TTC549 (cell line): ENCODE data around the gene FASN.

Source experiments
- FAIRE-seq: peaks from 2 replicates; lab custom pipeline; 2012; peaks lifted over from hg19 to GRCh38; lab: Jason Lieb, UNC

The FASN gene

DNA sequence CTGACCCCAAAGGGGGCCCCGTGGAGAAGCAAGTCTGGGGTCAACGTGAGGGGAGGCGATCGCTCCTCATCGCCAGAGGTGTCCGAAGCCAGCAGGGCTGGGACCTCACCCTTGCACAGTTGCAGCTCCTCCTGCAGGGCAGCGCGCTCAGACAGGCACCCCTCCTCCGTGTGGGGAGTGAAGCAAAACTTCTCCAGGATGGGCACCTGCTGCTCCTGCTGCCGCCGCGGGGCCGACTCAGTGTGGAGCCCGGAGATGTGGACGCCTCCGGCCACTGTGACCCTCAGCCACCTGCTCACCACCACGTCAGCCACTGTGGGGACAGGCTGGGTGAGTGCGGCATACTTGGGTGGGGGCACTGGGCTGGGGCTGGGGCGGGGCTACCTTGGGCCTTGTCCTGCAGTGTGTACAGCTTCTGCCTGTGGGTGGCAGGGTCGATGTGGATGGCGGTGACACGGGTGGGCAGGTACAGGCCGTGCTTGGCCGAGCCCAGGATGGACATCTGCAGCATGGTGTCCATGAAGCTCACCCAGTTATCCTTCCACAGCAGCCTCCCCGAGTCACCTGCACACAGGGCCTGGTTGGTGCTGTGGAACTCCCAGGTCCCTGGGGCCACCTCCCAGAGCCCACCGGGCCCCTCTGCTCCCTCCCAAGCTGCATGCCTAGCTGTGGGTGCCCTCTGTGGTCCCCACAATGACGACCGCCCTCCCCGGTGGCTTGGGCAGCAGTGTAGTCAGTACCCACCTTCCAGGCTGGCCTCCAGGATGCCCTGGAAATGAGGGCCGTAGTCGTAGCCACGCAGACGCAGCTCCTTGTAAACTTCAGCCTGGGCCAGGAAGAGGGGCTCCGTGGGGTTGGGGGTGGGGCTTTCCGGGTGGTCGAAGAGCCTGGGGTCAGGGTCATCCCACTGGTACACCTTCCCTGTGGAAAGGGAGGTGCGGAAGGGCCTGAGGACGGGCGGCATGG is 10.8 kb downstream of the FASN start:
- FAIRE-seq: no peak

DNA sequence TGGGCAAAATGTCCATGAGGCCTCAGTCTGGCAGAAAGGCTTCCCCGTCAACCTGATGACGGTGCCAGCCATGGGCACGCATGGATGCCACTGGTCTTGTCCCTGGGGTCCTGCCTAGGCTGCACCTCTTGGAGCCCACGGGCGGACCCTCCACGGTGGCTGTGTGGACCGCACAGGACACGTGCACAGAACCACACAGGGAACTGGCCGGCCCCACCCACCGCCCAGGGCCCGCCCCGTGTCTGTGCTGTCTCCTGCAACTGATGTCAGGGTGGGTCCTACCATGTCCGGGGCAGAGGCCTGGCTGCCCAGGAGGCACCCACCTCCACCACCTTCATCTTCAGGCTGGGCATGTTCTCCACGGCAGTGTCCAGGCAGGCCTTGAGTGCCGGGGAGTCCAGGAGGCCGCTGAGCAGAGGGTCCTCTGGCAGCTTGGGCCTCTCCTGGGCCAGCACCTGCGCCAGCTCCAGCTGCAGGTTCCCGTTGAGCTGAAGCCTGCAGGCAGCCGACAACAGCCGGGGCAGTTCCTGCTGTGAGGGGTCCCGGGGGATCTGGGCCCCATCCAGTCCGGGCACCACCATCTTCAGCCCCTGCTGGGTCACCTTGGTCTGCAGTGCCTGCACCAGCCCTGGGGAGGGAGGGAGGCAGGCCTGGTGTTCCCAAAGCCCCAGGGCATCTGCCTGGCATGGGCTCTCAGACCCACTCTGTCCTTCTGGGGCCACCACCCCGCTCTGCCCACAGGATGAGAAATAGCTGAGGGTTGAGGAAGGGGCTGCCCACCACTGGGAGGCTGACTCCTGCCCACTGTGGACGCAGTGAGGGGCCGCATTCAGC is 11.9 kb downstream of the FASN start:
- no peak for FAIRE-seq

DNA sequence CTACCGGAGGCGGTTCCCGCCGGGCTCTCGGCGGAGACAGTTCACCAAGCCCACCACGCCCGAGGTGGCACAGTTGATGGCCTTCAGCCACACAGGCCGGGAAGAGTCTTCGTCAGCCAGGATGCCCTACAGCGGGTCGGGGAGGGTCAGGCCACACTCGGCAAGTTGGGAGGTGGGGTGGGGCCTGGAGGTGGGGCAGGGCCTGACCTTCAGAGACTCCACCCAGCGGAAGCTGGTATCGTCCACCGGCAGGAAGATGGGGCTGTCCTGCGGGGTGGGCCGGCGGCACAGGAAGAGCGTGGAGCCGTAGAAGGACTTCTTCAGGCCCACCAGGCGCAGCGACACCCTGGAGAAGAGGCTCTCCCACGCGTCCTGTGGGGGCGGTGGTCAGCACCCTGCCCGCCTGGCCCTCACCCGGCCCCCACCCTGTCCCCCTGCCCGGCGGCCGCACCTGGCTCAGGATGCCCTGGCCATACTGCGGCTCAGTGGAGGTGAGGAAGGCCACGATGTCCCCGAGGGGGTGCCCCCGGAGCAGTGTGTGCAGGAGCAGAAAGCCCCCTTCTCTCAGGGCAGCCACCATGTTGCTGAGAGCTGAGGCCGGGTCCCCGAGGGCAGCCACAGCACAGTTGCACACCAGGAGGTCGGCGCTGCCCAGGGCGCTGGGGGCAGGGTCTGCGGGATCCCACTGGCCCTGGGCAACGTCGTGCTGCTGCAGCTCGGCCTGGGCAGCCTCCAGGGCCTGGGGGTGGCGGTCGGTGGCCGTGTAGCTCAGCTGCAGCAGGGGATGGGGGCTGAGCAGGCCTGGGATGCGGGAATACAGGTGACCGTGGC is 12.8 kb downstream of the FASN start:
- no peak for FAIRE-seq

DNA sequence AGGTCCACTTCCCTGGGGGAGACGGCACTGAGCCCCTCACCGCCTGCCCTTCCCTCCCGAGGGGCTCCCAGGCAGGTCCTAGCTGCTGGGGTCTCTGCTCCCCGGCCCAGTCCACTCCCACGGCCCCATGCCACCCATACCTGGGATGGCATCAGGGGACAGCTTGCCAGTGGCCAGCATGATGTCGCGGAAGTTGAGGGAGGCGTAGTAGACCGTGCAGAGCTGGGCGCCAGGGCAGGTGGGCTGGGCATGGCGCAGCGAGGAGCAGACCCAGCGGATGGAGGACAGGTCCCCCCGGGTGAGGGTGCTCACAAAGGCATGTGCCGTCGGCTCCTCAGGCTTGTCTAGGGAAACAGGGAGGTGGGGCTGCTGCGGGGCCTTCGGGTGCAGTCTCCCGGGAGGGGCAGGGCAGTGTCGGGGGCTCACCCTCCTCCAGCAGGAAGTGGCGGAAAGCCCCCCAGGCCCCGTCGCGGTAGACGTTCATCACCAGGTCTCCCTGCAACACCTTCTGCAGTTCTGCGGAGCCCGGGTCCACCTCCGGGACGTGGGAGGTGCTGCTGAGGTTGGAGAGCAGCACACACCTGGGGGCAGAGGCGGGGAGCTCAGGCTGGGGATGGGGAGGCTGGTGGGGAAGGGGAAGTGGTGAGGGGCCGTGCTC is 13.5 kb downstream of the FASN start:
- FAIRE-seq: no peak

DNA sequence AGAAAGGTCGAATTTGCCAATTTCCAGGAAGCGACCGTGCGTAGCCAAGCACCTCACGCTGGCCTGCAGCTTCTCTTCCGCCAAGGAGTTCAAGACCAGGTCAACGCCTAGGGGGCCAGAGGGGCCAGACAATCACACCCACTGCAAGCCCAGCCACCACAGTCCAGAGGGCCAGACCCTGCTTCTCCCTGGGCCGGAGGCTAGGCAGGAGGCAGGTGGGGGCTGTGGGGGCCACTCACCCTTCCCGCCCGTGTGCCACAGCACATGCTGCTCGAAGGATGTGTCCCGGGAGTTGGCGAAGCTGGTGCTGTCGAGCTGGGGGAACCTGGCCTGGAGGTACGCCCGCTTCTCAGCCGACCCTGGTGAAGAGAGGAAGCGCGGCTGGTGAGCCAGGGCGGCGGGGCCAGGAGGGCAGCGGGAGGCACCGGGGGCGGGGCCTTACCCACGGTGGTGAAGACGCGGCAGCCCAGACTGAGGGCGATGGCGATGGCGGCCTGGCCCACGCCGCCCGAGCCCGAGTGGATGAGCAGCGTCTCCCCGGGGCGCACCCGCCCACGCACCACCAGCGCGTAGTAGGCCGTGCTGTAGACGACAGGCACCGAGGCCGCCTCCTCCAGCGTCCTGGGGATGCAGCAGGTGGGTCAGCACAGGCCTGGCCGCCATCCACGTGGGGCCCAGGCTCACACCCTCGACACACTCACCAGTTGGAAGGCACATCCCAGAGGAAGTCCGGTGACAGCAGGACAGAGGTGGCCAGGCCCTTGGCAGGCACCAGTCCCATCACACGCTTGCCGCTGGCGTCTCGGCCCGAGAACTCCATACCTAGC is 14.3 kb downstream of the FASN start:
- FAIRE-seq: no peak

DNA sequence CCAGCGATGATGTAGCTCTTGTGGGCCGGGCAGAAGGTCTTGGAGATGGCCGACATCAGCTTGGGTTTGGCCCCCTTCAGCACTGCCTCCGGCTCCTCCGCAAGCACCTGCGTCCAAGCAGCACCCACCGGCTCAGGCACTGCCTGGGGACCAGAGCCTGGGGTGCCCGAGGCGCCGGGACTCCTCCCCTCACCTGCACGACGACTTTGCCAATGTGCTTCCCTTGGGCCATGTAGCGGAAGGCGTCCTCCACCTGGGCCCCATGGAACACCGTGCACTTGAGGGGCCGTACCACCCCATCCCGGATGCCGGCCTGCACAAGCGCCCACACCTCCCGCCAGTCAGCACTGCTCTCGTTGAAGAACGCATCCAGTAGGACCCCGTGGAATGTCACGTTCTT is 15.0 kb downstream of the FASN start:
- FAIRE-seq: no peak

DNA sequence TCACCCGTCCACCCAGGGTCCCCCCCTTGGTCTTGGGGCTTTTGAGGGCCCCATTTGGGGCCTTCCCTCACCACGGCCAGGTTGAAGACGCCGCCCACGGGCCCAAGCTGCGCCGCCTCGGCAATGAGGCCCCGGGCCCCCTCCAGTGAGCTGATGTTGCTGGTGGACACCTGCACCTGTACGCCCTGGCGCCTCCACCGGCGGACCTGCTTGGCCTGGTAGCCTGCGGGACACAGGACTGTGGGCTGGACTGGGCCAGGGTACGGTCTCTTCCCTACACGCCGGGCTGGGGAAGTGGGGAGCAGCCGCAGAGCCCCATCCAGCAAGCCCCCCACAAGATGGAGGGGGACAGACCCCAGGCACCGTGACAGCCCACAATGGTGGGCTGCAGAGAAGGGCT is 15.6 kb downstream of the FASN start:
- no peak for FAIRE-seq

DNA sequence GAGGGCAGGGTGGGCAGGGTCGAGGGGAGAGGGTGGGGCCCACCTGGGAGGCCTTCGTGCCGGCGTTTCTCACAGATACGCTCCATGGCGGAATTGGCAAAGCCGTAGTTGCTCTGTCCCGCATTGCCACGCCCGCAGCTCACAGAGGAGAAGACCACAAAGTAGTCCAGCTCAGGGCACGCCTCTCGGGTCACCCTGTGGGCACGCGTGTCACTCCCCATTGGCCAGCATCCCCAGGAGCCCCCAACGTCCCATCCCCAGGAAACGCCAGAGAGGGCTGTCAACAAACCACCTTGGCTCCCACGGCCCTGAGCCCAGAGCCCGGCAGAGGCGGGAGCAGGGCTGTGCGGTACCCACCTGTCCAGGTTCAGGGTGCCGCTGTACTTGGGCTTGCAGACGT is 16.1 kb downstream of the FASN start:
- no peak for FAIRE-seq

DNA sequence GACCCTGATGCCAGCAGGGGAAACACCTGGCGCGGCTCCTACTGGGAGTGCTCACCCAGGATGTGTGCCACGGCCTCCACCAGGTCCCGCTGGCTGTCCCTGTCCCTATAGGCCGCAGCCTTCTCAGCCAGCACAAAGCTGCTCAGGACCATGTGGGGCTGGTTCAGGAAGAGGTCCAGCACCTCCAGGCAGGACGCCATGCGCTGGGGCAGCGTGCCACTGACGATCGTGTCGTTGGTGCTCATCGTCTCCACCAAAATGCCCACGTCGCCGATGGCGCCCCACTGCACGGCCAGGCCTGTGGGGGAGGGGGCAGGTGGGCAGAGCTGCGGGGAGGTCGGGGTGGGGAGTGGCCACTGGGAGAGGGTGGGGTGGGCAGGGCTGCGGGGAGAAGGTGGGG is 16.5 kb downstream of the FASN start:
- no peak for FAIRE-seq

DNA sequence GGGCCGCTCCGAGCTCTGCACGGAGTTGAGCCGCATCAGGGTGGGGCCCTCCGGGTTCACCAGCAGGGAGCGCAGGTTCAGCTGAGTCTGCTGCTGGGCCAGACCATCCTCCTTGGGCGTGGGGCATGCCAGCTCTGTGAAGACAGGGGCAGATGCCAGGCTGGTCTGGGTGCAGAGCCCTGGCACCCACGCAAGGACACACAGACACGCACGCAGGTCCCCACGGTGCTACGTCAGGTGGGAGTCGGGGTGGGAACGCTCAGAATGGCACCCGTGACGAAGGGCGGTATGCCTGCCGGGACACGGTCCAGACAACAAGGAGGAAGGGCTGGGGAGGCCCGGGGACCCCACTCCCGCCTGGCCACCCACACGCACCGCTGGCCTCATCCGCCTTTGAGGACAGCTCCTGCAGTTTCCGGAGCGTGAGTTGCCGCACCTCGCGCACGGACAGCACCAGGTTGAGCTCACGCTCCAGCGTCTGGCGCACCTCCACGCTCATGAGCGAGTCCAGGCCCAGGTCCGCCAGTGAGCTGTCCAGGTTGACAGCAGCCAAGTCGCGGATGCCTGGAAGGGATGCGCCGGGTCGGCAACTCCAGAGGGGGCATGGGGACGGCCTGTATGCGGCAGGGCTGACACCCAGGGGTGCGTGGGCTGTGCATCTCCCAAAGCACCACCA is 17.1 kb downstream of the FASN start:
- FAIRE-seq: no peak

DNA sequence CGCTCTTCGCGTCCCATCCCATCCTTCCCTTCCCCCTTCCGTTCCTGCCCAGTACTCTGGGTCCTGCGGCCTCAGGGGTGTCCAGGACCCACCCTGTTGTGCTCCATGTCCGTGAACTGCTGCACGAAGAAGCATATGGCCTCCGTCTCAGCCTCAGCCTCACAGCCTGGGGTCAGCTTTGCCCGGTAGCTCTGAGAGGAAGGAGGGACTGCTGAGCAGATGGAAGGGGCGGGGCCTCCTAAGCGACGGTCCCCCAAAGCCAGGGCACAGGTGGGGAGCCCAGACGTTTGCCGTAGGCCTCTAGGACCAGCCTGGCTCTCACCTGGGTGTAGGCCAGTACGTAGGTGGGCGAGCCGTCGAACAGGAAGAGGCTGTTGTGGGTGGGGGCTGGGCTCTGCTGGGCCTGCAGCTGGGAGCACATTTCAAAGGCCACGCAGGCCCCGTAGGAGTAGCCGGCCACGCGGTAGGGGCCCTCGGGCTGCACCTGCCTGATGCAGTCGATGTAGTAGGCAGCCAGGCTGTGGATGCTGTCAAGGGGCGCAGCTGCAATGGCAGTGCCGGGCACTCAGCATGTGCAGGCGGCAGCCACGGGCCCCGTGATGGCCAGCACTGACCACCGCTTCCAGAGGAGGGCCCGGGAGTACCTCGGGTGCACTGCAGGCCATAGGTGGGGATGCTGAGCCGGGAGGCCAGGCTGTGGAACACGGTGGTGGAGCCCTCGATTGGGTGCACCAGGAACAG is 17.8 kb downstream of the FASN start:
- no peak for FAIRE-seq

DNA sequence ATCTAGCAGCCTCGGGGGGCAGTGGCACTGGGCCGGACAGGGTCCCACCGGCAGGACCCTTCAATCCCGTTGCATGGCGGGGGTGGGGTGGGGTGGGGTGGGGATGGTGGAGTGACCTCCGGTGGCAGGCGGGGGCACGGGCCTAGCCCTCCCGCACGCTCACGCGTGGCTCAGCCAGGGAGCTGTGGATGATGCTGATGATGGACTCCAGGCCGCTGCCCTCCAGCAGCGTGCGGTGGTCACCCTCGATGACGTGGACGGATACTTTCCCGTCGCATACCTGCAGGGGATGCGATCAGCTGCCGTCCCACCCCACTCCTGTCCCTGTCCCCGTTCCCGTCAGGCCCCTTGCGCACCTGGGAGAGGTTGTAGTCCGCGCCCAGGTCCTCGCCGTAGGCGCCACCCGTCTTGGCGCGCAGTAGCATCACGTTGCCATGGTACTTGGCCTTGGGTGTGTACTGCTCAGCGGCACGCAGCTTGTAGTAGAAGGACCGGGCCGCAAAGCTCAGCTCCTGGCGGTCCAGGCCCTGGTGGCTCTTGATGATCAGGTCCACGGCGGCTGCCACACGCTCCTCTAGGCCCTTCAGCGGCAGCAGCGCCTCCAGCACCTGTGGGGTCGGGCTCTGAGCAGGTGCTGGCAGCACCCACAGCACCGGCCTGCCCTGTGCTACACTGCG is 18.9 kb downstream of the FASN start:
- FAIRE-seq: no peak

DNA sequence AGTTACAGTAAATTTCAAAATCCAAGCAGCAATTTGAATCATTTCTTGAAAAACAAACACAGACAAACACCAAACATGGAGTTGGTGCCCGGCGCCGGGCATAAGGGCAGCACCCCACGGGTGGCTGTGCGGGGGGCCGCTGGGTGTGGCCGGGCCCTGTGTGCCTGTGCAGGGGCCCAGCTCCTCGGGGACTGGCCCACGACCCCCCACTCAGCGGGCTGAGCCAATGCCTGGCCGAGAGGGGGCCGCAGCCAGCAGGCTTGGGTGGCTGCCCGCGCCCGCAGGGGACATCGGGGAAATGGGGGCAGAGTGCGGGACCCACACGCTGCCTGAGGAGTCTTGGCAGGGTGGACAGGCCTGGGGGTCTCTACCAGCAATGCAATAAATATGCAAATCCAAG is 19.6 kb downstream of the FASN start:
- FAIRE-seq: no peak

DNA sequence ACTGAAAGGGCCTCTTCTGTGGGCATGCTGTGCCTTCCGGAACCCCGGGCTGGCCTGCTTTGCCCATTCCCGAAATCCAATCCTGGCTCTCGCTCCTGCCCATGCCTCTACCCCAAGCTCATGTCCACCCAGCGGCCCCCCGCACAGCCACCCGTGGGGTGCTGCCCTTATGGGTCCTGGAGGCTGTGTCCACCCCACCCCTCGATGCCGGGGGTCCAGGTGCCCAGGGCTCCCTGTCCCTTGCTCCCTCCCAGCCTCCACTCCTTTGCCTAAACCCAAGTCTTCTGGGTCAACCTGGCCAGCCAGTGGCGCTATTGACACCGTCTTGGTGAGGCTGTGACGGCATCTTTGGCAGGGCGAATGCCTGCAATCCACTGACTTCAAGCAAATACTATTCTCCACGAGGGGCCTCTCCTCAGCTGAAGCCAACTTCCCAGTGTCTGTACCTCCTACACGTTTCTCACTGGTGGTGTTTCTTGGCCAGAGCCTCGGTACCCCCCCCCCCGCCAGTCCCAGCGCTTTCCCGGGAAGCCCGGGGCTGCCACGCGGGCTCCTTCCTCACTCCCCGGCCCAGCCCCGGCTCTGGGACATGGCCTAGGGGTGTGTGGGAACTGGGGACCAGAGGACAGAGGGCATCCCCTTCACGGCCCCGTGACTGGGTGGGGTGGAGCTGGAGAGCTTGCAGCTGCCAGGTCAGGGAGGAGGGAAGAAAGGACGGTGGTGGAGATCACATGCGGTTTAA is 20.2 kb downstream of the FASN start:
- no peak for FAIRE-seq

DNA sequence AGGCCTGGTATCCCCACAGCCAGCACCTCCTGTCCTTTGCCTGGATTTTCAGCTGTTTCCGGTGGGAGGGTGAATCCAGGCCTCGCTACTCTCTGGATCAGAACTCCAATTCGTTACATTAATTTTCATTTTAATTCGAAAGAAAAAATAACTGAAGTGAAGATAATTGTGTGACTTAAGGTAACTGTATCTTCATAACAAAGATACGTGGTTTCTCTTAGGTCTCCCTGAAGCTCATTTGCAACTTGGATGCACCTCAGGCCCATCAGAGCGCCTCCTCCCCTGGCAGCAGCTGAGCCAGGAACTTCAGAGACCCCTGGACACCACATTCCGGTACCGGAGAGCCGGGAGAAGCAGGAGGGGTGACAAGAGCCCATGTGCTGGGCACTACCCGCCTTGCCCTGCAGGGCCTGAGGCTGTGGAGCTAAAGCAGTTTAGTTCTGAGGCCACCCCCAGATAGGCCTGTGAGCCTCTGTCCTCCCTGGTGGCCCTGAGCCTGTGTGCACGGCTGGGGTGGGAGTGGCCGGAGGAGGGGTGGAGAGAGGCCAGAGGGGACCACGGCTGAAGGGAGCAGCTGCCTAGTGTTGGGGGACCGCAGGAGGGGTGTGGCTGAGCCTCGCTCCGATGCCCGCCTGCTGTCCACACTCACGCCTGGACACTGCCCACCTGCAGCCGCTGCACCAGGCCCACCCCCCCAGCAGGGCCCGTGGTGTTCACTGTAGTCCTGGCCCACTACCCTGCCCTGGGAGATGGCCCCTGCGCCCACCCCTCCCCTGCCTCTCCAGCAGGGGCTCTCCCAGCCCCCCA is 21.0 kb downstream of the FASN start:
- no peak for FAIRE-seq

DNA sequence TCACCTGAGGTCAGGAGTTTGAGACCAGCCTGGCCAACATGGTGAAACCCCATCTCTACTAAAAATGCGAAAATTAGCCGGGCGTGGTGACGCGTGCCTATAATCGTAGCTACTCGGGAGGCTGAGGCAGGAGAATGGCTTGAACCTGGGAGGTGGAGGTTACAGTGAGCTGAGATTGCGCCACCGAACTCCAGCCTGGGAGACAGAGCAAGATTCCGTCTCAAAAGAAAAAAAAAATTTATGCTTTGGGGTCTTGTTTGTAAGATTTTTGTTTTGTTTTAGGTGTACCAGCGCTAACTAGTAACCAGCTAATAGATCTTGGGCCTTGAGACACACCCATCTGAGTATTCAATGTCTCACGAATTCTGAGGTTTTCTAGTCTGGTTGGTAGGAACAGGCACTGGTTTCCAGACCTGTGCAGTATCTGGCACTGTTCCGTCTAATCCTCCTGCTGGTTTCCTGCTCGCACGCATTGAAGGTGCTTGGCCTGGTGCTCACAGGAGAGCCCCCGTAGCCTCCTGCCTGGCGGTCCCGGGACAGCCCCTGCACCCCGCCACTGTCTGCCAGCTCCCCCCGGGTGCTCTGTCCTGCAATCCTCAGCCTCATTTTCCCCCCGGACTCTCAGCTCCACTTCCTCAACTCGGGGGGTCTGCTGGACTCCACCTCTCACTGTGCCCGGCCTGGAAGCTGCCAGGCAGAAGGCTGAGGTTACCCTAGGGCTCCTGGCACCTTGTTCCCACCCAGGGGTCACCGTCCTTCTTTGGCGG is 21.8 kb downstream of the FASN start:
- no peak for FAIRE-seq

DNA sequence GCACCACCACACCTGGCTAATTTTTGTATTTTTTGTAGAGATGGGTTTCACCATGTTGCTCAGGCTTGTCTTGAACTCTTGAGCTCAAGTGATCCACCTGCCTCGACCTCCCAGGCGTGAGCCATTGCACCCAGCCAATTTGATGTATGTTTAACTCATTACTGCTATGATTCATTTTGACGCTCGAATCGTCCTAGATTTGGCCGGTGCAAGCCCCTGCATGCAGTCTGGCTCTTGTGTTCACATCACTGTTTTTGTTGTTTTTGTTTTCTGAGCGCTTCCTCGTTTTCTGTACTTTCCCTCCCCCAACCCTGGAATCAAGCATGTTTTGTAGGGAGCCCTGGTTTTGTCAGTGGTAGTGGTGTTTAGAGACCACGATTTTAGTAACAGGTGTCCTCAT is 24.6 kb downstream of the FASN start:
- no peak for FAIRE-seq
